GM21526 (cell line): ENCODE measurements around the gene MYO1B.

Source experiments
- ATAC-seq: cut with Tn5 transposase; IDR thresholded peaks from one replicate; pipeline ENCODE4 v1.9.1; 2021; ENCODE audit warnings: moderate library complexity; ENCODE audit not compliant: unreplicated experiment, low FRiP score

Gene MYO1B

DNA sequence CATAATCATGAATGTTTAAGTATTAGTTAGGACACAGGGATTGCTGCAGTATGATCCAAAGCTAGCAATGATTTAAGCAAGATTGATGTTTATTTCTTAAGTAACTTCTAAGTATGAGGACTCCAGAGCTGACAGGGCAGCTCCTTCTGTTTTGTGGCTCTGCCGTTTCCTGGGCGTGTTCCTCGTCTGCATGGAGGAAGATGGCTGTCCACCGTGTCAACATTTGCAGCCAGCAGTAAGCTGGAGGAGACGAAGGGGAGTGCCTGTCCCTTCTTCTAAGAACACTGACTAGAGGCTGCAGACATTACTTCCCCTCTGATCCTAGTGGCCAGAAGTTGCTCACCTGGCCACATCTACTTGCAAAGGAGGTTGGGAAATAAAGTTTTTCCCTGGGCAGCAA lies 144.1 kb downstream of the MYO1B start:
- no peak for ATAC-seq

DNA sequence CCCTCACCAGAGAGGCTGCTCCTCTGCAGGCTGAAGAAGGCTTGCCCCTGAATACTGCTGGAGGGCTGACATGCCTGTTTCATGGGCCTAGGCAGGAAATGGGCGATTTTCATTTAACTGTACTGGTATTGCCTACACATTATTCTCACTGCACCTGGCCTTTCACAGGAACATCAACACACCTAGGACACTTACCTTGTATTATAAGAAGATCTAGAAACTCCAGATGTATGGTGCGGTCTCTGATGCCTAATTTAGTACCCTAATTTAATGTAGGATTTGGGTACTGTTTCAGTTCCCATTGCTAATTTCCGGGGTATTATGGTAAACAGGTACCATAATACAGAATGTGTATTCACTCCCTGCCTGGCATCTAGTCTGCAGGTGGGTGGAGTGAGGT lies 146.0 kb downstream of the MYO1B start:
- ATAC-seq: no peak

DNA sequence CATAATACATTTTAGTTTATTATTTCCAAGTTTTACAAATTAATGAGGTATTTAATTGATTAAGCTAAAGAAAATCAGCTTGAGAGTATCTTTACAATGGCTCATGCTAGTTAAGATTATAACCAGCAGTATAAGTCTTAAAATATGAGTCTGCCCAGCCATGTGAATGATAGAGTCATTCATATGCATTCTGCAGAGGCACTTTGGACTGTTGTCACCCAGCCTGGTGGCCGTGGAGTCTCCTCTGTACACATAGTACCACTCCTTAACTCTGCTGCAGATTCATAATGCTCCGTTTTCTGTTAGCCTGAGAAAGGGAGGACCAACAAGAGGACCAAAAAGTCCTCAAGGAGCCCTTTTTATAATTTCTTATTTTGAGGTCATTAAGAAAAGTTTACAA lies 148.8 kb downstream of the MYO1B start:
- ATAC-seq: no peak

DNA sequence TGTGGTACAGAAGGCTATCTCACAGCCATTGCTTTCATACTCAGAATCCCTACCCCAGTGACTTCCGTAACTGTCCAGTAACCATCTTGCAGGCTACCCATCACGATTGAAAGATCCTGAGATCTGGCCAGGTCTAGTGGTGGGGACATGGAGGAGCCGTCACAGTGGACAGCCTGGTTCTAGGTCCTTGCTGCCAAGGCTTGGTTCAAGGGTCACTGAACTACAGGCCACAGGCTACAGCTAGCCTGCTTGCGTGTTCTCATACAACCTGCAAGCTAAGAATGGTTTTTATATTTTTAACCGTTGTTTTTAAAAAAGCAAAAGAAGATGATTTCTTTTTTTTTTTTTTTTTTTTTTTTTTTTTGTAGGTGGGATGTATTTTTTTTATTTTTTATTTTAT lies 151.6 kb downstream of the MYO1B start:
- ATAC-seq: no peak

DNA sequence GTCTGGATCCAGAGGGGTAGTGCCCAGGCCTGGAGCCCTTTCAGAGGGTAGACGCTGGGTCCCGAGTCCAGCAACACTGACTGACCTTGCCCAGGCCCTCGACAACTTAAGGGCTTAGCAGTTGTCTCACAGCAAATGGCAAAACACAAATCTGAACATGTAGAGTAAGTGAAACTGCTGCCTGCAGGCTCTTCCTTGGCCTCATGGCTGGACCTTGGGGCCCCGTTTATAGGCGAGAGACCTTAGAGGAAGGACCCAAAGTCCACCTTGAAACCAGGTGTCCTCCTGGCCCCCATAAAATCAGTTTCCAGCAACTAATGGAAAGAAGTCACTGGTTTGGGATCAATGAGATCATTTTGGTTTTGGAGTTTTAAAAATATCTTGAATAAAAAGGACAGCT lies 154.4 kb downstream of the MYO1B start:
- ATAC-seq: no peak

DNA sequence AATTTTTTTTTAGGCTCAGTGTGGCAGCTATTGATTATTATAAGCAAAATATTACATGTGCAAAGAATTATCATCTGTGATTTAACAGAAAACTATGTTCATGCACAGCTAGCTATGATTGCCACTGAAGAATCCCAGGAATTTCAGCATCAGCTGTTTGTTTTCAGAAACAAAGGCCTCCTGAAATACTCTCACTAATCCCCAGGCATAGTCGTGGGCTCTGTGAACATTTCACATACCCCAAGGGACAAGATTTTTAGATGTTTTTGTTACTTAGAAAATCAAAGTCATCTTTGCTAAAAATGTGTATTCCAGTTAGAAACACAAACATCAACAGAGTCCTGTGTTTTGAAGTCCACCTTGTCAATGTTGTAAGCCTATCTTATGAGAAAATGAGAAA lies 156.1 kb downstream of the MYO1B start:
- ATAC-seq: no peak

DNA sequence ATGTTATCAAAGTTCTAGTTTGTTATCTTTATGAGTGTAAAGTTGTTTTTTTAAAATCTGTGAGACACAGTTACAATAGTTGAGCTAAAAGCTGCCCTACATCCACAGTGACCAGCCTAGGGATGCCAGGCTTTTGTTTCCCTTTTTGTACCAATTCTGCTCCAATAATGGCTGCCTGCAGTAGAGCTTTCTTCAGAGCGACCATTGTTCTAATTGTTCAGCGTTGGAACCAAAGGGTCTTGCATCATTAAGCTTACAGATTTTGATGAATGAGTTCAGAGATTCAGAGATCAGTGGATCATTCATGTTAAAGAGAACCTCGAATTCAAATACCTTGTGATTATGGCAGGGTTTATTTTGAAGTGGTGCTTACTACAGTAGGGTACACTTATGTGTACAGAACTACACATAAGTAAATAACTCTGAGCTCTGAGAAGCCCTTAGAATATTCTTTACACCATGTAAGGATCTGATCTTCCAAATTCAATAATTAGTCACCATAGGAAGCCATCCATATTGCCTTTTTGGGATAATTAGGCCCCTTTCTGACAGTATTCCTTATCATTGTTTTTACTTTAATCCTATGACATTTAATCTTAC lies 157.9 kb downstream of the MYO1B start:
- no peak for ATAC-seq

DNA sequence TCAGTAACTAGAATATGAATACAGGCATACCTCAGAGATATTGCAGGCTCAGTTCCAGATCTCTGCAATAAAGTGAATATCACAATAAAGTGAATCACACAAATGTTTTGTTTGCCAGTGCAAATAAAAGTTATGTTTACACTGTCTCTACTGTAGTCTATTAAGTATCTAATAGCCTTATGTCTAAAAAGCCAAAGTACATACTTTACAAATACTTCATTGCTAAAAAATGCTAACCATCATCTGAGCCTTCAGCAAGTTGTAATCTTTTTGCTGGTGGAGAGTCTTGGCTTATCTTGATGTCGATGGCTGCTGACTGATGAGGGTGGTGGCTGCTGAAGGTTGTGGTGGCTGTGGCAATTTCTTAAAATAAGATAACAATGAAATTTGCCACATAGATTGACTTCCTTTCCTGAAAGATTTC lies 159.4 kb downstream of the MYO1B start:
- ATAC-seq: no peak

DNA sequence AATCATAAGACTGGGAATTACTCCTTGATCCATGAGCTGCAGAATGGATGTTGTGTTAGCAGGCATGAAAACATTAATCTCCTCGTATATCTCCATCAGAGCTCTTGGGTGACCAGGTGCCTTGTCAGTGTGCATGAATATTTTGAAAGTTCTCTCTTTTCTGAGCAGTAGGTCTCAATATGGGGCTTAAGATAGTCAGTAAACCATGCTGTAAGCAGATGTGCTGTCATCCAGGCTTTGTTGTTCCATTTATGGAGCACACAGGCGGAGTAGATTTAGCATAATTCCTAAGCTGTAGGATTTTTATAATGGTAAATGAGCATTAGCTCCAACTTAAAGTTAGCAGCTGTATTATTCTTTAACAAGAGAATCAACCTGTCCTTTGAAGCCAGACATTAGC lies 160.3 kb downstream of the MYO1B start:
- ATAC-seq: no peak

DNA sequence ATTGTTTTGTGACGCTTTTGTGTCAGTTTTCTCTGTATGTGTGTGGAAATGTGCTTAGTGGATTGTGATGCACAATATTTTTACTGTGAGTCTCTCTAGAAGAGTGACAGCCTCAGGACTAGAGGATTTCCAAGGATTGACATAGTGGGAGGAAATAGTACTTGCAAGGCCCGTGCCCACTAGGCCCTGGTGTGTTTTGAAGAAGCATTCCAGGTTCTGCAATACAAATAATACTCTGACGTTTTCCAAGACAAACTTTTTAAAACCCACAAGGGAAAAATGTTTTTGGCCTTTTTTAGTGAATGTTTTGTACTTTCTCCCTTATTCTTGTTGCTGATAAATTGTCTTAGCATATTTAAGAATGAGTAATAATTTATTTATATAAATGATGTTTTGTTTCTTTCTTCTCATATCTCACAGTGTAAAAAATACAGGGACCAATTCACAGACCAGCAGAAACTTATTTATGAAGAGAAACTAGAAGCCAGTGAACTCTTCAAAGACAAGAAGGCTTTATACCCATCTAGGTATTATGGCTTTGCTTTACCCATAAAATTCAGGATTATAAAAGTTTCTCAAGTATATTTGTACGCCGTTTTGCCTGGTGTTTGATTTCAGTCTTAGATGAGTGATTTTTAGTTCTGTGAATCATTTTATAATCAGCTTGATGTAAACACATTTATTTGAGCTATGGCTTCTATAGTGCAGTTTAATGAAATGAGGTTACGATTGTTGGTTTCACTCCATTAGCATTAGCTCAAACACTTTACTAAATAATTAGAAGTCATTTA lies 165.6 kb downstream of the MYO1B start:
- no peak for ATAC-seq

DNA sequence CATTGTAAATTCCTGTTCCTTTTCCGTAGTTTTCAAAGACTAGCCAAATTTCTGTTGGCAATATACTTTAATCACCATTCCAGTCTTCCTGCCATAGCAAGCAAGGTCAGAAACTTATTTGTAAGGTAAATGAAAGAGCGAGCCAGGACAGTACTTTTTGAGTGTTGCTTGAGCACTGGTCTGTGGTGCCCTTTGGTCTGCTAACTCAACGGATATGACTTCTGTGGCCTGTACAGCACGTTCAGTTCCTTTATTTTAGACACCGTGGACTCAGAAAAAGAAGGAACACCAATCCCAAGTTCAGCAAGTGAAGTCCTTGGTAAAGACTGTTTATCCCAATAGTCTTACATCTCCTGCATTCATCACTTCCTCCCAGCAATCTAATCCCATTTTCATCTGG lies 166.3 kb downstream of the MYO1B start:
- ATAC-seq: no peak

DNA sequence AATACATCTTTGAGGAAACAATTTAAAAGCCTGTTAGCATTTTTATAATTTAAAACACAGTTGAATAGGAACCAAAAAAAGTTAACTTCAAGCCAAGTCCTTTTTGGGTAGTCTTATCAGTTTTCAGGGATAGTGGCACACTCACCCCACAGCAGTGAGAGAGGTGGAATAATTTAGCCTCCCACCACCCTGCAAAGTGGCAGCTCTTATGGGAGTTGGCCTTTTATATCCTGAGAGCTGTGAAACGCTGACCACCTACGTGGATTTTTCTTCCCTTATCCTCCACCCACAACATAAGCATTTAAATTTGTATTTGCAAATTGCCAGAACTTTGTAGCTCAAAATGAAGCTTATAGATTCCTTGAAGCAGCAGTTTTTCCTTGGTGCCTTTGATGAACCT lies 167.1 kb downstream of the MYO1B start:
- ATAC-seq: no peak

DNA sequence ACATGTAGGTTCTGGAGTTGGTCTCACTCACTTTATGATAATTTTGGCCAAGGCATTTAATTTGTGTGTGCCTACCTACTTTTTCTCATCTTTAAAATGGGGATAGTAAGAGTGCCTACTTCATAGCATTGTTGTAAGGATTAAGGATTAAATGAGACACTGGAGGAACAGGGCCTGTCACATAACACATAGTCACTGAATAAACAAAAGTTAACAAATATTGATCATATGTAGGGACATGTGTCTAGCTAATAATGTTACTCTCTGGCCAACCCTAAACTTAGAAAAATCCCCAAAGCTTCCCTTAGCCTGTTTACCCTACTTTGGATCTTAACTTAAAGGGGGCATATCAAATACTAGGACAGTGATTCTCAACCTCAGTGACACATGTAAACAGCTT lies 169.9 kb downstream of the MYO1B start:
- ATAC-seq: no peak

DNA sequence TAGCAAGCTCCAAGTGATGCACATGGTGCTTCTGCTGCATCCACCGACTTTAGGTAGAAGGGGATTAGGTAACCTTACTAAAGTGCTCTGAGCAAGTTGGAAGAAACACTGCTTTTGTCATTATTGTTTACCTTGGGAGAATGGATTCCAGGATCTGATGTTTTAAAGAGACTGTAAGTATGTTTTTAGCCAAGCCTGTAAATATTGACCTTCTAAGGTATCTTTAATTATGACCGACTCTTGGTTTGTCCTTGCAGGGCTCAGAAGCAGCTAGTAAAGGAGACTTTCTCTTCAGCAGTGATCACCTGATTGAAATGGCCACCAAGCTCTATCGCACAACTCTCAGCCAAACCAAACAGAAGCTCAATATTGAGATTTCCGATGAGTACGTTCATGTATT lies 170.7 kb downstream of the MYO1B start:
- ATAC-seq: no peak

DNA sequence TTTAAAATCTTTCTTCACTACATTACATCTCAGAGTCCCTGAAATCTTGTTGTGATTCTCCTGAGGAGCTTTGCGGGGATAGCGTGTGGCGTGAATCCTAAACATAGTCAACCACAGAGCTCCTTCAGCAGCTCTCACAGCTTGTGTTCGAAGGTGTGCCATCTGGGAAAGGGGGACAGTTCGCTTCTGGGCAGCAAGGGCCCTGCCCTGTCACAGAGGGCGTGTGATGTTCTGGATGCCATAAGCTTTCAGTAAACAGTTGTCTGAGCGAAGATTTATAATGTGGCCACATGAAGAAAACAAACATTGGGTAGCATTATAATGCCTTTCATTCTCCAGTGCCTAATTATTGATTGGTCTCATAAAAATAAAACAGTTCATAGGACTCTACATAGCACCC lies 172.5 kb downstream of the MYO1B start:
- ATAC-seq: no peak

DNA sequence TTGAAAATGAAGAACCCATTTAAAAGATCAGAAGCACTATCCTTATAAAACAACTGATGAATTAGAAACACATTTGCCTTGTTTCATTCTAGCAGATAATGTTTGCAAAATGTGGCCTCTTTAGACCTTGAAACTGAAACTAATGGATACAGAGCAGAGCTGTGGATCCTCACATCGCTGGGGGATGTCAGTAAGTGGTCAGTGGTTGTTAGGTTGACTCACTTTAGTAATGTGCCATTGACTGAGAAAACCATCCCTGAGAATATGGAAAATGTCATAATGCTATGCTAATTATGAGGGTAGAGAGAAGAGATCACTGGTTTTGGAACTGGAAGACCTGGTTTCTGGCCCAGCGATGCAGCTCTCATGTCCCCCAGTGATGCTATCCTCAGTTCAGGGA lies 176.7 kb downstream of the MYO1B start:
- no peak for ATAC-seq

DNA sequence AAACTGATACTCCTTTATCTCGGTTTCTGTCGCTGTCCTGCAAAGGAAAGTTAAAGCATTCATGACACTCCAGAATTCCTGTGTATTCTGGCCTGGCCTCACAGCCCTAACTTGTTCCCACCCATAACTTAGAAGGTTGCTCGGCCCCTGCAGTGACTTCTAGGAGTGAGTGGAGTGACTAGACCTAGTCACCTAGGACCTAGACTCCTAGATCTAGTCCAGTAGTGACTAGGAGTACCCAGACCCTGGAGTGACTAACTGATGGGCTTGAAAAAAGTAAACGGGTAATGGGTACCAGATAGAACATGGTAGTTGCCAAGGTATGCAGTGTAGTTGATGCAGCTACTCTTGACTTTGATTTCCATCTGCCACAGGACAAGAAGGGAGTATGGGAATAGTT lies 181.8 kb downstream of the MYO1B start:
- no peak for ATAC-seq

DNA sequence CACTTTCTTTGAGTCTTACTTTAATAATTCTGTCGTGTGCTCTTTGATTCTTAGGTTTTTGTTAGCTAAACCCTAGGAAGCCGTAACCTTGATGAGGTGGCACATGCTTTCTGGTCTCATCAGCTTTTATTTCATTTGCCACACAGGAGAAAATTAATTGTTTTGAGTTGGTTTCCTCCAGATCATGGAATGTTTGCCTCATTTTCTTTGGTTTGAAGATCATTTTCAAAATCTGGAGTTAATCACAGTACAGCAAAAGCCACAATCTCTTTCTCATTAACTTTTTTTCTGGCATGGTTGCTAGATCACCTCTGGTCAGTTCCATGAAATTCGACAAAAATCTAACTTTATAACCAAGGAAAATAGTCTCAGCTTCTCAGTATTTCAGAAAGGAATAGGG lies 182.9 kb downstream of the MYO1B start:
- ATAC-seq: no peak

DNA sequence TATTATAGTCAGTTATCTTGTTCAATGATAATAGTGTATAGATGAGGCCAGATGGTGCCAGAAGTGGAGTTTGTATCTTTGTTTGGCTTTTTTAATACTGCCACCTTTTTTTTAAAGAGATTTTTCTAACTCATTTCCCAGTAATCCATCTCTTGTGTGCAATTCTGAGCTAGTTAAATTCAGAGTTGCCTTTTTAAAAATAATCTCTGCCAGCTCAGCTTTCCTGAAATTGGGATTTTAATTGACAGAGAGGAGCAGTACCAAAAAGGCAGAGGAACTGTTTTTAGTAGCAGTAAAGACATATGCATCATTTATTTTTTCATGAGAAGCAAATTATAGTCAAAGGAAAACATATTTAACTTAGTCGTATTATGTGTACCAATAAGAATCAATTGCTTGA lies 185.3 kb downstream of the MYO1B start:
- ATAC-seq: no peak

DNA sequence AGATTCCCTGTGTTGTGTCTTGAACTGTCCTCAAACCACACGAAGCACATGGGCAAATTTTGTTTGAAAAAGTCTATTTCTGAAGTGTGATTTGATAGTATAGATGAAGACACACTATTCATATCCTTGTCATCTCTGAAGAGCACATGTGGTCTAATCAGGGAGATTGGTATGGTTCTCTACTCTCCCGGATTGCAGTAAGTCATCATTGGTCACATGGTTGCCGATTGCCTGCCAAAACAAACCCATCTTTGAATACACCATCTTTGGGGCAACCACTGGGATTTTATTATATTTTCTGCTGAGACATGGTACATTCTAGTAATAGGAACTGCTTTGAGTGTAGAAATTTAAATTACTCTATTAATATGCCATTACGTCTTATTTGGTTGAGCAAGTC lies 186.9 kb downstream of the MYO1B start:
- no peak for ATAC-seq

DNA sequence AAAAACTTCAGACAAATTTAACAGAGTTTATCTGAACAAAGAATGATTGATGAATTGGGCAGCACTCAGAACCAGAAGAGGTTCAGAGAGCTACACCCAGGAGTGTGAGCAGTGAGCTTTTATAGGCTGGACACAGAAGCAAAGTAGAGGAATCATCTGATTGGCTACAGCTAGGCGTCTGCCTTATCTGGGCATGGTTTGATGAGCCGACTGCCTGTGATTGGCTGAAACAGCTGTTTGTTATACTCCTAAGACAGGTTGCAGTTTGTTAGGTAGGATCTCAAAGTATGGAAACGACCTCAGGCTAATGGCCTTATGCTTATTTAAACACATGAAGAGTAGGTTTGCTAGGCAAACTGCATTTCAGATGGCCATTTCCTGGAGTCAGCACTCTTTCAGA lies 188.9 kb downstream of the MYO1B start:
- no peak for ATAC-seq

DNA sequence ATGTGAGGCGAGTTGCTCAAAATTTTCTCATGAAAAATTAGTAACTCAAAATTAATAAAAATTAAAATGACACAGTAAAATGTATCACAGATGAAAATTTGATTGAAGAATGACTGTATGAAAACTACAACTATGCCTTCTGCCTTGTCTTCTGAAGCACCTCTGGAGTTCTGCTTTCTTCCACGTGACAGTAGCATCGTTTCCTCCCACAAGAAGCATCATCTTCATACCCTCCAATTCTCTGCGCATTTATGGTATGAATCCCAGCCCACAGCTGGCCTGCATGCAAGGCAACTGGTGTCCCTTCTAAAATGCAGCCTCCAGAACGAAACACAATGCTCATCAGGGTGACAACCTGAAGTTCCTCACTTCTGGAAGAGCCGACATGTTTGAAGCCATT lies 189.9 kb downstream of the MYO1B start:
- ATAC-seq: no peak
